Upper lobe of left lung (tissue), 6 donors: ENCODE results near the gene RASAL2. TPM values are rescaled to one million over a fixed set of nuclear protein-coding genes. Genes with fewer than 3 reads are reported as not detected.

Experiments
- ATAC-seq, 2 donors: fragments of 200-7000 bp; cut with Tn5 transposase; one replicate each; pipeline ENCODE4 v1.9.1; 2022; ENCODE audit warnings: mild to moderate bottlenecking in 2 of 2, moderate library complexity in 2 of 2; ENCODE audit not compliant: low FRiP score in 2 of 2
- DNase-seq, 2 donors: peaks; one replicate each; pipeline ENCODE4 v3.0.0-alpha.2; 2019 to 2020
- H3K27ac ChIP-seq, 4 donors: fragments of 200-600 bp; sonication (generic); one replicate each; pipeline ENCODE4 v1.5.1; 2016 to 2019
- H3K27me3 ChIP-seq, 4 donors: fragments of 200-600 bp; sonication (generic); one replicate each; pipeline ENCODE4 v1.5.1; 2017 to 2019
- H3K36me3 ChIP-seq, 4 donors: fragments of 200-600 bp; sonication (generic); one replicate each; pipeline ENCODE4 v1.5.1; 2016 to 2019
- H3K4me1 ChIP-seq, 4 donors: fragments of 200-600 bp; sonication (generic); one replicate each; pipeline ENCODE4 v1.5.1; 2018 to 2019
- H3K4me3 ChIP-seq, 4 donors: fragments of 200-600 bp; sonication (generic); one replicate each; pipeline ENCODE4 v1.5.1; 2017 to 2019; ENCODE audit warnings: mild to moderate bottlenecking in 2 of 4, moderate library complexity in 1 of 4
- H3K9me3 ChIP-seq, 4 donors: fragments of 200-600 bp; sonication (generic); one replicate each; pipeline ENCODE4 v1.5.1; 2018 to 2019
- CTCF ChIP-seq, 6 experiments: fragments of 450-650 bp in 4 of 6; fragments of 200-600 bp in 2 of 6; sonication (generic) in 2 of 6; IDR thresholded peaks; one replicate each; pipeline ENCODE4 v1.5.1; 2016 to 2019; ENCODE audit warnings: antibody characterized with exemption in 6 of 6
- EP300 ChIP-seq, 4 donors: sonication (generic); formaldehyde crosslinking; IDR thresholded peaks; one replicate each; pipeline ENCODE4 v1.5.1; 2017; ENCODE audit warnings: antibody characterized with exemption in 4 of 4, control low read depth in 2 of 4
- POLR2A ChIP-seq, 4 donors: fragments of 450-650 bp; IDR thresholded peaks; one replicate each; pipeline ENCODE4 v1.5.1; 2016 to 2017; ENCODE audit warnings: antibody characterized with exemption in 4 of 4, mild to moderate bottlenecking in 2 of 4
- POLR2AphosphoS5 ChIP-seq, 2 donors: sonication (generic); formaldehyde crosslinking; IDR thresholded peaks; one replicate each; pipeline ENCODE4 v1.5.1; 2017; ENCODE audit warnings: antibody characterized with exemption in 2 of 2
- WGBS, 2 donors: methylation state at CpG; one replicate each; pipeline ENCODE4 v1.1.5; 2017 to 2018; 5-methylcytosine and 5-hydroxymethylcytosine counted together
- total RNA-seq, 6 donors: library from RNA; depleted of rRNA in 4 of 6; stranded (reverse); fragments of >200 nt in 4 of 6; gene quantifications; one replicate each; pipeline versions ENCODE4 v1.1.0 to v1.2.1, GENCODE V29; 2016 to 2021
- donor health status: DM: no; HTN: no; CAD: no; lungs with moderate emphysema.
- donor health status: DM: no; HTN: yes; CAD: no; lungs with severe emphysema.

Gene RASAL2
- total RNA-seq, 6 donors from 2014 or later = 24.7 to 59.0 (median 41.6) TPM

GRCh38 chr1:178497903-178498478, 404.1 kb downstream of the RASAL2 start:
- H3K9me3 ChIP-seq = no peaks in the 10 kb centered on the region
- H3K27me3 ChIP-seq = no peaks in the 10 kb centered on the region
- H3K36me3 ChIP-seq = no peaks in the 10 kb centered on the region
- H3K4me3 ChIP-seq = no peak overlapping the region
- TF ChIP-seq POLR2AphosphoS5 (IDR thresholded peaks at IDR 0.05) (no peak), EP300 (IDR thresholded peaks at IDR 0.05) (no peak), POLR2A (IDR thresholded peaks at IDR 0.05) (no peak), CTCF (IDR thresholded peaks at IDR 0.05) (no peak)
- ATAC-seq = no peak
- 92 to 96% methylated on average over 7 of the region's 7 CpGs for WGBS, 2 donors
- H3K4me1 ChIP-seq = peaks cover 0 to 15% (median 0%) of the 10 kb centered on the region in 4 donors
- DNase-seq = no peak
- no peak overlapping the region for H3K27ac ChIP-seq

- DNase-seq (no peak), ATAC-seq (no peak)
- 88 to 93% methylated on average over 13 to 16 of the region's 16 CpGs for WGBS, 2 donors
- Histone ChIP-seq H3K4me3 (no peak overlapping the region), H3K27me3 (no peaks in the 10 kb centered on the region), H3K36me3 (no peaks in the 10 kb centered on the region), H3K9me3 (no peaks in the 10 kb centered on the region), H3K4me1 (peaks cover 0 to 15% (median 0%) of the 10 kb centered on the region in 4 donors), H3K27ac (no peak overlapping the region)
- TF ChIP-seq CTCF (IDR thresholded peaks at IDR 0.05) (no peak), EP300 (IDR thresholded peaks at IDR 0.05) (no peak), POLR2AphosphoS5 (IDR thresholded peaks at IDR 0.05) (no peak), POLR2A (IDR thresholded peaks at IDR 0.05) (no peak)
Measured at GRCh38 chr1:178498896-178499675, 405.2 kb downstream of the RASAL2 start.

GRCh38 chr1:178500091-178500770, 406.3 kb downstream of the RASAL2 start:
- peak in 1 of 2 donors; percentile 36 for ATAC-seq
- no peak for TF ChIP-seq POLR2AphosphoS5 (IDR thresholded peaks at IDR 0.05)
- TF ChIP-seq CTCF (IDR thresholded peaks at IDR 0.05) = peak in 4 of 6 experiments; percentile 10 to 33 (median 13)
- no peak for TF ChIP-seq EP300 (IDR thresholded peaks at IDR 0.05)
- no peak for TF ChIP-seq POLR2A (IDR thresholded peaks at IDR 0.05)
- Histone ChIP-seq H3K9me3 (no peaks in the 10 kb centered on the region), H3K36me3 (no peaks in the 10 kb centered on the region), H3K4me3 (peak overlapping the region in 1 of 4 donors; percentile 6), H3K27ac (peak overlapping the region in 2 of 4 donors; percentile 24 to 59), H3K27me3 (no peaks in the 10 kb centered on the region), H3K4me1 (peaks cover 0 to 15% (median 0%) of the 10 kb centered on the region in 4 donors)
- DNase-seq = peak; percentile 17 to 69
- WGBS, 2 donors = 50 to 62% methylated on average over 11 of the region's 11 CpGs

GRCh38 chr1:178500936-178501554, 407.1 kb downstream of the RASAL2 start:
- ATAC-seq = no peak

More at GRCh38 chr1:178500936-178501554, 407.1 kb downstream of the RASAL2 start:
- H3K4me1 ChIP-seq = peaks cover 0 to 15% (median 0%) of the 10 kb centered on the region in 4 donors
- no peak overlapping the region for H3K27ac ChIP-seq
- WGBS, 2 donors = 87 to 90% methylated on average over 9 to 10 of the region's 10 CpGs
- DNase-seq = no peak
- no peak overlapping the region for H3K4me3 ChIP-seq
- TF ChIP-seq CTCF (IDR thresholded peaks at IDR 0.05) (no peak), POLR2A (IDR thresholded peaks at IDR 0.05) (no peak), POLR2AphosphoS5 (IDR thresholded peaks at IDR 0.05) (no peak), EP300 (IDR thresholded peaks at IDR 0.05) (no peak)
- H3K27me3 ChIP-seq = no peaks in the 10 kb centered on the region
- H3K36me3 ChIP-seq = no peaks in the 10 kb centered on the region
- no peaks in the 10 kb centered on the region for H3K9me3 ChIP-seq
